OCI-LY7 (cell line): ENCODE results near the gene PLEKHG7. TPM values are rescaled to one million over a fixed set of nuclear protein-coding genes. Genes with fewer than 3 reads are reported as not detected.

Experiments
- BruUV-seq: library from RNA; stranded (reverse); fragments of 400-500 nt; replicated peaks from 2 replicates; lab custom pipeline; 2021; lab: Mats Ljungman, UMichigan
- CTCF ChIA-PET: fragments of 300-600 bp; sonication (Branson Sonifier 250); formaldehyde crosslinking; loops from one replicate; lab custom pipeline; 2022; ENCODE audit warnings: antibody characterized with exemption; ENCODE audit not compliant: unreplicated experiment; lab: Charles Lee
- POLR2A ChIA-PET: fragments of 300-600 bp; sonication (Branson Sonifier 250); formaldehyde crosslinking; loops from one replicate; lab custom pipeline; 2022; ENCODE audit warnings: antibody characterized with exemption; lab: Charles Lee
- DNase-seq: peaks from one replicate; pipeline ENCODE4 v3.0.0-alpha.2; 2015; ENCODE audit warnings: low spot score
- H2AFZ ChIP-seq: fragments of 200-600 bp; sonication (generic), shearing (Covaris generic); 2 replicates; pipeline ENCODE4 v1.6.1; 2014; ENCODE audit warnings: mild to moderate bottlenecking, antibody characterized with exemption, low read length, moderate library complexity
- H3K27ac ChIP-seq: fragments of 200-600 bp; sonication (generic); 2 replicates; pipeline ENCODE4 v1.5.1; 2014; ENCODE audit warnings: mixed run types, low read depth, mild to moderate bottlenecking, moderate library complexity, low read length, inconsistent platforms; ENCODE audit not compliant: poor library complexity, severe bottlenecking
- H3K36me3 ChIP-seq: fragments of 200-600 bp; sonication (generic); 2 replicates; pipeline ENCODE4 v1.6.1; 2014; ENCODE audit warnings: mild to moderate bottlenecking, antibody characterized with exemption, low read length, moderate library complexity, mixed read lengths; ENCODE audit not compliant: insufficient read depth
- H3K4me1 ChIP-seq: fragments of 200-600 bp; sonication (generic); 2 replicates; pipeline ENCODE4 v1.5.1; 2014; ENCODE audit warnings: mild to moderate bottlenecking, low read length; ENCODE audit not compliant: insufficient read depth, poor library complexity, severe bottlenecking
- H3K4me2 ChIP-seq: fragments of 200-600 bp; sonication (generic); 2 replicates; pipeline ENCODE4 v1.6.1; 2014; ENCODE audit warnings: mild to moderate bottlenecking, low read length
- H3K4me3 ChIP-seq: fragments of 200-600 bp; sonication (generic); 2 replicates; pipeline ENCODE4 v1.5.1; 2014; ENCODE audit warnings: mild to moderate bottlenecking, low read depth, low read length; ENCODE audit not compliant: poor library complexity, severe bottlenecking
- H3K79me2 ChIP-seq: fragments of 200-600 bp; sonication (generic); 2 replicates; pipeline ENCODE4 v1.6.1; 2016; ENCODE audit warnings: low read depth, mild to moderate bottlenecking, low read length, moderate library complexity, mixed read lengths; ENCODE audit not compliant: insufficient read depth
- H3K9me2 ChIP-seq: fragments of 200-600 bp; sonication (generic); 2 replicates; pipeline ENCODE4 v1.6.1; 2016; ENCODE audit warnings: mild to moderate bottlenecking, low read length, mixed read lengths; ENCODE audit not compliant: insufficient read depth
- H3K9me3 ChIP-seq: fragments of 200-600 bp; sonication (generic); 2 replicates; pipeline ENCODE4 v1.6.1; 2014; ENCODE audit warnings: mild to moderate bottlenecking, mixed run types, low read length, mixed read lengths
- H4K20me1 ChIP-seq: fragments of 200-600 bp; sonication (generic); 2 replicates; pipeline ENCODE4 v1.6.1; 2014; ENCODE audit warnings: mild to moderate bottlenecking, antibody characterized with exemption, low read length, moderate library complexity, mixed read lengths; ENCODE audit not compliant: insufficient read depth
- CTCF ChIP-seq: fragments of 200-600 bp; sonication (generic); conservative IDR thresholded peaks from 2 replicates; pipeline ENCODE4 v1.5.1; 2014; ENCODE audit warnings: mild to moderate bottlenecking, antibody characterized with exemption, low read length, moderate library complexity, mixed read lengths
- EZH2phosphoT487 ChIP-seq: fragments of 200-600 bp; sonication (generic); IDR thresholded peaks from 2 replicates; pipeline ENCODE4 v1.6.1; 2018; ENCODE audit warnings: low read depth, borderline replicate concordance, mild to moderate bottlenecking, mixed run types, antibody characterized with exemption, low read length, moderate library complexity, mixed read lengths
- intact Hi-C: fragments of 100-400 bp; cut with micrococcal nuclease; formaldehyde crosslinking; loops from one replicate; pipeline ENCODE4 v1.10.0; 2022; ENCODE audit not compliant: unreplicated experiment
- total RNA-seq, 2 experiments: library from RNA; depleted of rRNA in 1 of 2; stranded (reverse); fragments of >200 nt in 1 of 2; shearing (Covaris generic) in 1 of 2; gene quantifications; 2 replicates each; pipeline ENCODE4 v1.2.3, GENCODE V29; 2014 to 2022

Gene PLEKHG7
- total RNA-seq, 2 experiments from 2014 or later: 0.29 TPM; not detected in 1

- no TSS peak for BruUV-seq
- ChIA-PET CTCF (no interaction called here), POLR2A (no interaction called here)
- Histone ChIP-seq H3K4me3 (no peak overlapping the region), H2AFZ (no peak overlapping the region), H3K79me2 (no peaks in the 10 kb centered on the region), H3K4me2 (no peak overlapping the region), H3K4me1 (peaks cover 16% of the 10 kb centered on the region), H3K9me3 (no peaks in the 10 kb centered on the region), H3K36me3 (no peaks in the 10 kb centered on the region), H4K20me1 (no peaks in the 10 kb centered on the region), H3K9me2 (no peaks in the 10 kb centered on the region), H3K27ac (no peak overlapping the region)
- intact Hi-C loops: no loop called here
- TF ChIP-seq EZH2phosphoT487: no peak
- no peak for TF ChIP-seq CTCF
- DNase-seq: no peak
Observed at GRCh38 chr12:92771001-92771400, 68.2 kb downstream of the PLEKHG7 start.

GRCh38 chr12:92775416-92775815, 72.6 kb downstream of the PLEKHG7 start:
- DNase-seq: no peak
- BruUV-seq: no TSS peak
- POLR2A ChIA-PET: interaction anchor here (0.7 to 0.8 kb wide), 2 partner anchors 88 to 208 kb away, joined by 3 read pairs; no protein-coding TSS in a partner anchor
- H3K4me1 ChIP-seq: no peaks in the 10 kb centered on the region
- no peaks in the 10 kb centered on the region for H3K79me2 ChIP-seq
- no peaks in the 10 kb centered on the region for H3K9me2 ChIP-seq
- no peak for TF ChIP-seq CTCF
- no peak for TF ChIP-seq EZH2phosphoT487
- H4K20me1 ChIP-seq: no peaks in the 10 kb centered on the region
- H3K27ac ChIP-seq: no peak overlapping the region
- H3K4me2 ChIP-seq: no peak overlapping the region
- intact Hi-C loops: no loop called here
- H2AFZ ChIP-seq: no peak overlapping the region
- peaks cover 32% of the 10 kb centered on the region; the same call in 1 of the 2 replicates for H3K36me3 ChIP-seq
- CTCF ChIA-PET: no interaction called here
- H3K9me3 ChIP-seq: no peaks in the 10 kb centered on the region
- no peak overlapping the region for H3K4me3 ChIP-seq

- Histone ChIP-seq H3K4me2 (no peak overlapping the region), H3K4me3 (no peak overlapping the region), H4K20me1 (no peaks in the 10 kb centered on the region), H3K9me3 (no peaks in the 10 kb centered on the region), H3K9me2 (no peaks in the 10 kb centered on the region), H3K4me1 (no peaks in the 10 kb centered on the region), H3K79me2 (no peaks in the 10 kb centered on the region), H2AFZ (no peak overlapping the region), H3K27ac (no peak overlapping the region), H3K36me3 (peaks cover 39% of the 10 kb centered on the region; the same call in 1 of the 2 replicates)
- intact Hi-C loops: no loop called here
- CTCF ChIA-PET: no interaction called here
- no TSS peak for BruUV-seq
- TF ChIP-seq CTCF: no peak
- no peak for DNase-seq
- POLR2A ChIA-PET: interaction anchor here (0.7 to 2.6 kb wide), 7 partner anchors 10 to 648 kb away, joined by 3 to 11 read pairs (median 5); no protein-coding TSS in a partner anchor
Observed at GRCh38 chr12:92778525-92778924, 75.7 kb downstream of the PLEKHG7 start.
